GM18526 (cell line): ENCODE results near the gene PDLIM7.

Experiments used
- POLR2A ChIP-seq: IDR thresholded peaks from 3 replicates; pipeline ENCODE4 v1.6.1; 2011; ENCODE audit not compliant: insufficient read length; ENCODE audit errors: extremely low read depth

Gene PDLIM7

GRCh38 chr5:177502886-177503285 is 5.5 kb upstream of the PDLIM7 start:
- TF ChIP-seq POLR2A, result no peak

GRCh38 chr5:177501874-177502678 is 4.7 kb upstream of the PDLIM7 start:
- peak; percentile 26 for TF ChIP-seq POLR2A

- no peak for TF ChIP-seq POLR2A
Observed at GRCh38 chr5:177500685-177501522, 3.5 kb upstream of the PDLIM7 start.

- no peak for TF ChIP-seq POLR2A
Observed at GRCh38 chr5:177499842-177500241, 2.4 kb upstream of the PDLIM7 start.

GRCh38 chr5:177498013-177498787 is 796 bp upstream of the PDLIM7 start:
- no peak for TF ChIP-seq POLR2A

GRCh38 chr5:177496727-177497291 is 595 bp downstream of the PDLIM7 start:
- no peak for TF ChIP-seq POLR2A

- no peak for TF ChIP-seq POLR2A
Observed at GRCh38 chr5:177496070-177496726, 1.2 kb downstream of the PDLIM7 start.

- no peak for TF ChIP-seq POLR2A
Observed at GRCh38 chr5:177495243-177496060, 2.0 kb downstream of the PDLIM7 start.

- TF ChIP-seq POLR2A, result no peak
Observed at GRCh38 chr5:177494346-177495195, 2.8 kb downstream of the PDLIM7 start.

GRCh38 chr5:177493795-177494345 is 3.5 kb downstream of the PDLIM7 start:
- no peak for TF ChIP-seq POLR2A

- no peak for TF ChIP-seq POLR2A
Observed at GRCh38 chr5:177492841-177493240, 4.6 kb downstream of the PDLIM7 start.

GRCh38 chr5:177491983-177492746 is 5.2 kb downstream of the PDLIM7 start:
- TF ChIP-seq POLR2A, result no peak
